ENCODE data around the gene GRIN2C.
"Not testable (repeated sequence)": the region's sequence is repeated elsewhere in the genome, so short reads cannot be mapped to it uniquely, and the experiment has no call there.

The GRIN2C gene

DNA sequence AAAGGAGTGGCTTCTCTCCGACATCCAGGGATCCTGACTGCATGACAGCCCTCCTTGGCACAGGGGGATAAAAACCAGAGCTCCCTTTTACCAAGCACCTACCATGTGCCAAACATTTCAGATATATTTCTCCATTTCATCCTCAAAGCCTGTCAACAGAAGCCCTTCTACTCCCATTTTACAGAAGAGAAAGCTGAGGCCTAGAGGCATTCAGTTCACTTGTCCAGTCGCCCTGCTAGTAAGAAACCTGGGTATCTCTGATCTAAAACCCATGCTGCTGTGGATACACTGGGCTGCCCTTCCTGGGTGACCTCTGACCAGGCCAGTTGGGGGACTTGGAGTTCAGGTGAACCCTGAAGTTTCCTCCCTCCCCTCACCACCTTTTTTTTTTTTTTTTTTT lies 19.0 kb upstream of the GRIN2C start:
- DNase-seq: no peak

DNA sequence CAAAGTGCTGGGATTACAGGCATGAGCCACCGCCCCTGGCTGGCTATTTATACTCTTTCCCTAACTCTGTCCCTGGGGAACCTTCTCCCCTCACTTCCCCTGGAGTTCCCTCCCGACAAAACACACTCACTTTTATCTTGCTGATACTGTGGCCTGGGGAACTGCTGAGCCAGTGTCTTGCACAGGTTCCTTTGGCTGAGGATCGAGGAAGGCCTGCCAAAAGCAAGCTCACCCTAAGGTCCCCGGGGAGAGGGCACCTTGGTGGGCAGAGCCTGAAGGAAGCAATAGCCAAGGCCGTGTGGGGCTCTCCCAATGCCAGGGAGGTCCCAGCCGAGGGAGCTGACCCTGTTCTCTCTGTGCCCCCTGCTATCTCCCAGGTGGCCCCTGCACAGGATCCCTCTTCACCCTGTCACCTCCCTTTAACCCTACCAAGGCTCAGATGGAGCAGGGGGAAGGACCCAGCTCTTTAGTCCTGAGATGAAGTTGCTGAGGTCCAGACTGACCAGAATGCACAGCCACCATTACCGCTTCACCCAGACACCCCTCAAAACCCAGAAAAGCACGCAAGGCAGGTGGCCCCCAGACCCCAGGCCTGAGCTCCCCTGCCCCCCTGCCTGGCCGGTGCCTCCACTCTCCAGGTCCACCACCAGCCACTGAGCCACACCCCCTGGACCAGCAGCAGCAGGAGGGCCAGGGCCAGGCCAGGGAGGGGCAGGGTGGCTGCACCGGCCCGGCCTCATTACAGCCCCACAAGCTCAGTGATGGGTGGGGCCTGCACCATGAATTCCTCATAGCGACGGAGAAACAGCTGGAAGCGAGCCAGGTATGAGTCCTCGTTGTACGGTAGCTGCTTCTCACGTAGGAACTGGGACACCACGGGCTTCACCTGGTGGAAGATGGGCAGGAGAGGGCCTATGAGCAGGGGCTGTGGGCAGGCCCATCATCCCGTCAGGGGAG lies 18.2 kb upstream of the GRIN2C start:
- DNase-seq: no peak

DNA sequence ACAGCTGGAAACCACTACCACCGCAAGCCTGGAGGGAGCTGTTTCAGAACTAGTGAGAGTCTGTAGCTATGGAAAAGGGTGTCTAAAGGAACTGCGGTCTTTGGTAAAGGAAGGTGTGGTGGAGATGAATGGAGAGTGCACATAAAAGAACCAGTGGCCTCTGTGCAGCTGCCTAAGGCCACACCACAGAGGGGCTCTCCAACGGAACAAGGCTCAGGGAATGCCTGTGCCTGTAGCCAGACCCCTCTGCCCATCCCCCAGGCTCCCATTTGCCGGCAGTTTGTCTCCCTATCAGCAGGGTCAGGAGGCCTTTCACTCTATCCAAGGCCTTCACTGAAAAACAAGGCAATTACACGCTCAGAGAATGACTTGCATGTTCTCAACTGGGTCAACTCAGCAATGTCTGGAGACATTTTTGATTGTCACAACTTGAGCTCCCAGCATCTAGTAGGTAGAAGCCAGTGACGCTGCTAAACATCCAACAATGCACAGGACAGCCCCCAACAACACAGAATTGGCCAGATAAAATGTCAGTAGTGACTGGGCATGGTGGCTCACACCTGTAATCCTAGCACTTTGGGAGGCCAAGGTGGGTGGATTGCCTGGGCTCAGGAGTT lies 16.4 kb upstream of the GRIN2C start:
- DNase-seq: no peak

- DNase-seq: no peak
Observed at GRCh38 chr17:74875155-74875976, 15.7 kb upstream of the GRIN2C start.

- no peak for DNase-seq
Observed at GRCh38 chr17:74874615-74875037, 14.9 kb upstream of the GRIN2C start.

GRCh38 chr17:74873874-74874614 lies 14.4 kb upstream of the GRIN2C start:
- no peak for DNase-seq

DNA sequence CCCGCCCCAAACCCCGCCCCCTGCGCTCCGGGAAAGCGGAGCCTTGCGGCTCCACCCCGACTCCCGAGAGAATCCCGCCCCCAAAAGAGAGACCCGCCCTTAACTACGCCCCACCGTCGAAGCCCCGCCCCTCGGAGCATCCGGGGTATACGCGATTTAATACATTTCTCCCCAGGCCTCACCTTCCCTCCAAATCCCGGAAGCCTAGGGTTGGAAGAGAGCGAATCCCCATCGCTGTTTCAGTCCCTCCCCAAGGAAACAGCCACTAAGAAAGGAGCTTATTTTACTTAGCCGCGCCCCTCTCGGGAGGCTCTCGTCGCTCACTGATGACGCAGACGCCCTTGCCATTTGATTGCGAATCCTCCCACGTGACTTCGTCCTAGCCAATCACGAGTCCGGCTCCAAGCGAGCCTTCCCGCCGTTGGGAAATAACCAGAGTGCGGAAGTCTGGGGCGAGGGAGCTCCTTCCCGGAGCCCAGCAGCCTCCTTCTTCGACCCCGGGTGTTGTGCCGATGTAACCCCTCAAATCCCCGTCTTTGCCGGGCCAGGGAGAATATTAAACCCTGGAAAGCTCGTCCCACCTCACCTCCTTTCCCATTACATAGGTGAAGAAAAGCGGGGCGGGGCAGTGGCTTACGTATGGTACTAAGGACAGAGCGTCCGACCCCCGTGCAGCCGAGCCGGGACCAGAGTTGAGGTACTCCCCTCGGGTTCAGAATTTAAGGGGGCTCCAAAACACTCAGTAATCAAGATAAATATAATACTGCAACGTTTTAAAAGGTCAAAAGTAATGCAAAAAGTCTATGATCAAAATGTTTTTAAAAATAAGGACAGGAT lies 13.6 kb upstream of the GRIN2C start:
- peak; percentile 99 for DNase-seq

DNA sequence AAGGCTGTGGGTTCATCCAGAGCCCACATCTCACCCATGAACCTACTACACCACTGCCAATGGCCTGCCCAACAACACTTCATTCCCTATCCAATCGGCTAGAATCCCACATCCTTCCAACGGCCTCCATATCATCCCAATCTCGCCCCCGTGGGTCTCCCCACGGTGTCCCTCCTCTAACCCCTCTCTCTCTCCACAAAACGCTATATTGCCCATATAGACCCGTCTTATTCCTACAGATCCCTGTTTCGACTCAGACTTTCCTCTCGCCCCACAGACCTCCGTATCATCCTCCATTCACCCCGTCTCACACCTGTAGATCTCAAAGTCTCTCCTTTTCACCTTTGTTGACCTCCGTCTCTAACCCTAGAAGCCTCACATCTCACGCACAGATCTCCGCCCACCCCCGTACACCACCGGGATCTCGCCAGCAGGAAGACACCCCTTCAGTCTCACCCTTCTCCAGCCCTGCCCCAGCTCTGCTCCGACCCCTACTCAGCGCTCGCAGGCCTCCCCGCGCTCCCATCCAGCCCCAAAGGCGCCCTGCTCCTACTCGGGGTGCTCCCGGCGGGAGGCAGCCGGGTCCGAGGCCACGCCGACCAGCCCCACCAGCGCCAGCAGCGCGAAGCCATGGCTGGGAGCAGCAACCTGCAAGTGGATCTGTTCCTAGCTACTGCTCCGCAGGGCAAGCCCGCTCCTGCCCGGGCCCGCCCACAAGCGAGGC lies 12.8 kb upstream of the GRIN2C start, which contains the start of gene FDXR:
TSS of gene FDXR (minus strand) at position 682 of the 724 bp plus-strand sequence. CDS start at position 632, 50 bp downstream.
- DNase-seq: peak; percentile 11

DNA sequence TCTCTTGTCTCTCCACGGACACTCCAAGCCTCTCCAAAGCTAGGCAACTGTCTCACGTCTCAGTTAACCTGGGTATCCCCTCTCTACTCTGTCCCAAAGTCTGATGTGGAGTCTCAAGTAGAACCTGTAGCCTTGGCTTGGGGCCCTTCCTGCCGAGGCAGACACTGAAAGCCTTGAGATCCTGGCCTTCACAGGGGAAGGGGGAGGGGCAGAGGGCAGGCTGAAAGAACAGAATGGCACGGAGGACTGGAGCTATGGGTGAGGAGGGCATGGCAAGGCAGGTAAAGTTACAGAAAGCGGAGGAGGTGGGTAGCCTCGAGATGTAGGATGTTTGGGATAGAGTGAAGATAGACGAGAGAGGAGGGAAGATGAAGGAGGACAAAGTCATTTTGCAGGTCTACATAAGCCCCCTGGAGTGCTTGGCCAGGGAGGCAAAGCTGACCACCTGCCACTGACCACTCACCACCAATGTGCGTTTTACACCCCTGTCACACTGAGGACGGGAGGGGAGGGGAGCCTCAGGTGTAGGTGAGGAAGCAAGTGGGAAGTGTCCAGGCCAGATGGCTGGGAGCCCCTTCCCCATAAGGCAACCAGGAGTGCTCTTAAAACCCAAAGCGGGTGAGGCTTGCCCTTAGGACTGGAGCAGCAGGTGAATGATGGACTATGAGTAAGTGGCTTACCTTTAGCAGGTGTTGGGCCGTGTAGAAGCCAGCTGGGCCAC lies 11.8 kb upstream of the GRIN2C start:
- no peak for DNase-seq

- no peak for DNase-seq
Observed at GRCh38 chr17:74870512-74870911, 10.8 kb upstream of the GRIN2C start.

DNA sequence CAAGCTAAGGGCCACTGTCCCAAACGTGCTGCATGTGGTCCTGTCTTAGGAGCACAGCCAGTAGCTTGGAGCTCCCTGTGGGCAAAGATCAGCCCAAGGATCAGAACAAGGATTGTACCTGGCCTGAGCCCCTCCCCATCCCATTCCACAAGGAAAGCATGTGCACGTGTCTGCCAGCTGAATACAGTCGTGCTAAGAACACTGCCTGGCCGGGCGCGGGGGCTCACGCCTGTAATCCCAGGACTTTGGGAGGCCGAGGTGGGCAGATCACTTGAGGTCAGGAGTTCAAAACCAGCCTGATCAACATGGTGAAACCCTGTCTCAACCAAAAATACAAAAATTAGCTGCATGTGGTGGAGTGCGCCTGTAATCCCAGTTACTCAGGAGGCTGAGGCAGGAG lies 10.3 kb upstream of the GRIN2C start:
- DNase-seq: not testable (repeated sequence)

DNA sequence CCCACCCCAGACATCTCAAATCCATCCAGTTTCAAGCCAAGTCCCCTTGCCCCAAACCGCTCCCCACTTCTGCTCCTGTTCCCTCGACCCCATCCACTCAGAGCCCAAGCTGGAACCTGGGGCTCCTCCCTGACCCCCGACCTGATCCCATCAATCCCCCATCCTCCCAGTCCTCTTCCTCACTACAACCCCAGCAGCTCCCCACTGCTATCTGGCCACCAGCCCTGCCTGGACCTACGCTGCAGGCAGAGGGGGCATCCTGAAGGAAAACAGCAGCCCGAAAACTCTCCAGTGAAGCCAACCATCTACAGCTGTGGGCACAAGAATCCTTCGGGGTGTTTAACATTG lies 9.2 kb upstream of the GRIN2C start:
- no peak for DNase-seq

- DNase-seq: no peak
Observed at GRCh38 chr17:74868251-74868907, 8.7 kb upstream of the GRIN2C start.

DNA sequence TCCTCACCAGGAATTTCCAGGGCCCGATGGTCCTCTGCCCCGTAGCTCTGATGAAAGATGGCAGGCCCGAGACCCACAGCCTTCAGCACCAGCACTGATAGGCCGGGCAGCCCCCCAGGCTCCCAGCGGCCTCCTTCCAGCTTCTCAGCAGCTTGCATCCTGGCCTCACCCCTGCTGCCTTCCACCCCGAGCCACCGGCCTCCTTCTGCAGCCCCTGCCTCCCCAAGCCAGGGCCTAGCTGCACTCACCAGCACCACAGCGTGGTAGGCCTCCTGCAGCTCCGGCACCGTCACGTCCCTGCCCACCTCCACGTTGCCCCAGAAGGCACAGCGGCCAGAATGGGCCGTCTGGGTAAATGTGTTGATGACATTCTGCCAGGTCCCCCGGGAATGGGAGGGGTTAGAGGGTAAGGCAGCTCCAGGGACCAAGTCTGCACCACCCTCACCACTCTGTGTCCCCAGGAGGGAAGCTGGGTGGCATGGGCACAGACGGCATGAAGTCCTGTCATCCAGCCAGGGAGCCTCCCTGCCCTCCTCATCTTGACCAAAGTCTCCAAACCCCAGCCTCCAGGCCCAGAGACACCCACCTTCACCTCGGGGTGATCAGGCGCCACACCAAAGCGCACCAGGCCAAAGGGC lies 6.6 kb upstream of the GRIN2C start:
- DNase-seq: no peak

DNA sequence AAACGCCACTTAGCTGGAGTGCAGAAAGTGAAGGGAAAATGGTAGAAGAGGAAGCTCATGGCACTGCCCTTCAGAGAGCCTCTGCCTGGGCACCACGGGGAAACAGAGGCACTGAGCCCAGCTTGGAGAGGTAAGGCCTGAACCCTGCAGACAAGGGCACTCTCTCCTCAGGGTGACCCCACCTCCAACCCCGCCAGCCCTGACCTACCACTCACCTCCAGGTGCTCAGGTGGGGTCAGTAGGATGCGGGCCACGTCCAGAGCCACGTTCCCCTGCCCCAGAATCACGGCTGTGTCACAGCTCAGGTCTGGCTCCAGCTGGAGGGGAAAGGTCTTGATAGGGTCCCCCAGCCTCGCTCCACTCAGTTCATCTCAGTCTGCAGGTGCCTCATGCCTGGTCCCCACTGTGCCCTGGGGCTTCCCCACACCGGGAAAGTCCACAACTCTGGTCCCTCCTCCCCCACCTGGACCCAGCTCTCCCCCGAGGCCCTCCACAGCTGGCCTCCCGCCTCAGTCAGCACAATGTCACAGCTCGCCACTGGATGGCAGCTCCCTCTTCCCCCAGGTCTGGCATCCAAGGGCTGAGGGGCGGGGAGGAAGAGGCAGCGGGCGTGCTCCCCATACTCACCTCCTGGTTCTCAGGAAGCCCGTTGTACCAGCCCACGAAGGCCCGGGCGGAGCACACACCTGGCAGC lies 6.0 kb upstream of the GRIN2C start:
- DNase-seq: no peak

DNA sequence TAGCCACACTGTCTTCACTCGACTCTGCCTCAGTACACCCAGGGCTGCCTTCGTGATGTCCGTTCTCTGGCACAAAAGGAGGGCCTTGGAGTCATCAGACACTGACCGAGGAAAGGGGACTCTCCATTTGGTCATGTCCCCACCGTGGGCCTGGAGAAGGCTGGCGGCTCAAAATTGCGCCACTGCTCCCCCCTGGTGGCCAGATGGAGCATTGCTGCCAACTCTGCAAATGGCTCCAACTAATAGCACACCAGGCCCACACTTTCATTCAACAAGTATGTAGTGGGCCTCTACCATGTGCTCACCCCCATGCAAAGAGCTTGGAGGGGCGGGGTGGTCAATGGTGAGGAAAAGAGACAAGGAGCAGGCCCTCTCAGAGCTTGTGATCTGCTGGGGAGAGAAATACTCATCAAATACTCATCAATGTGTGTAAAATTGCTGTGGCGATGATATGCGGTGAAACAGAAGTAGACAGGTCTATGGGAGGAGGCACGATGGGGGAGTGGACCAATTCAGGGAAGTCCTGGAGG lies 5.2 kb upstream of the GRIN2C start:
- DNase-seq: peak; percentile 65

DNA sequence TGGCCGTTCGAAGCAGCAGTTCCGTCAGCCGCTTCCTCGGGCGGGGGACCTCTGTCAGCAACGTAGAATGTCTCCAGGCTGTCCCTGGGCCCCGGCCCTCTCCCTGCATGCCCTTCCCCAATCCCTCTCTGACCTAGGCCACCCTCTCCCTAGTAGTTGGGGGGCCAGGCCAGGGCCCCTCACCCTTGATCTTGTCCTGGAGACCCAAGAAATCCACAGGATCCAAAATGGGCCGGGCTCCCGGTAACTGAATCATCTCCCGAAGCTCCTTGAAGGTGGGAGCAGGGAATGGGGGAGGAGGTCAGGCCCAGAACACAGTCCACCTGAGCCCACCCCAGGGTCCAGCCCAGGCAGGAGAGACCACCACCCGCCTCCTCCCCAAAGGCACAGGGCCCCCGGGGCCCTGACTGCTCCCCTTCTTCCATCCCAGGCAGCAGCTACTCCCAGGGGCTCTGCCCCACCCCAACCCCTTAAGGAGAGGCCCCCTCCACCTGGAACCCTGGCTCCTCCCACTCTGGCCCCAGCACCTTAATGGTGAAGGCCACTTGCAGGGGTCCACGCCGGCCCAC lies 4.7 kb upstream of the GRIN2C start:
- DNase-seq: no peak

Measured in activated T-cell treated with anti-CD3 and anti-CD28 coated beads for 4 hours (primary cell).